ACHN (cell line): ENCODE data around the gene ODC1.
"Not testable (repeated sequence)": the region's sequence is repeated elsewhere in the genome, so short reads cannot be mapped to it uniquely, and the experiment has no call there.

Experiments used
- DNase-seq: peaks from one replicate; pipeline ENCODE4 v3.0.0-alpha.2; 2015
- in situ Hi-C: cut with HindIII; loops from 2 replicates; pipeline ENCODE4 v1.10.0; 2017; ENCODE audit warnings: low sequenced_read_pairs, low pct_ligation_motif_present, low pct_unique_long_range_greater_than_20kb

Gene ODC1

GRCh38 chr2:10442469-10443126, 5.5 kb downstream of the ODC1 start:
- not testable (repeated sequence) for DNase-seq
- in situ Hi-C loops, result loop anchor here (10.0 to 25.0 kb wide), 2 partner anchors 222 to 330 kb away; partner anchors contain the start of gene RRM2

- DNase-seq, result no peak
- in situ Hi-C loops, result loop anchor here (10.0 to 25.0 kb wide), 2 partner anchors 223 to 330 kb away; partner anchors contain the start of gene RRM2
Observed at GRCh38 chr2:10441948-10442347, 6.2 kb downstream of the ODC1 start.

GRCh38 chr2:10440736-10441135, 7.4 kb downstream of the ODC1 start:
- DNase-seq, result no peak
- in situ Hi-C loops, result loop anchor here (10.0 to 25.0 kb wide), 2 partner anchors 224 to 328 kb away; partner anchors contain the start of gene RRM2

- DNase-seq, result no peak
- in situ Hi-C loops, result loop anchor here (10.0 to 25.0 kb wide), 2 partner anchors 225 to 328 kb away; partner anchors contain the start of gene RRM2
Observed at GRCh38 chr2:10439971-10440370, 8.2 kb downstream of the ODC1 start.

GRCh38 chr2:10439185-10439879, 8.8 kb downstream of the ODC1 start:
- no peak for DNase-seq
- in situ Hi-C loops, result loop anchor here (25.0 kb wide), 1 partner anchor 327 kb away; the partner anchor contains the start of gene RRM2

- DNase-seq, result no peak
- in situ Hi-C loops, result loop anchor here (25.0 kb wide), 1 partner anchor 326 kb away; the partner anchor contains the start of gene RRM2
Observed at GRCh38 chr2:10438688-10439087, 9.4 kb downstream of the ODC1 start.

- in situ Hi-C loops, result loop anchor here (25.0 kb wide), 1 partner anchor 326 kb away; the partner anchor contains the start of gene RRM2
- no peak for DNase-seq
Observed at GRCh38 chr2:10437806-10438205, 10.3 kb downstream of the ODC1 start.

GRCh38 chr2:10436583-10437110, 11.5 kb downstream of the ODC1 start:
- DNase-seq, result no peak
- in situ Hi-C loops, result loop anchor here (25.0 kb wide), 1 partner anchor 324 kb away; the partner anchor contains the start of gene RRM2

- no peak for DNase-seq
- in situ Hi-C loops, result loop anchor here (25.0 kb wide), 1 partner anchor 324 kb away; the partner anchor contains the start of gene RRM2
Observed at GRCh38 chr2:10435820-10436204, 12.3 kb downstream of the ODC1 start.

GRCh38 chr2:10434886-10435819, 13.0 kb downstream of the ODC1 start:
- in situ Hi-C loops, result loop anchor here (25.0 kb wide), 1 partner anchor 323 kb away; the partner anchor contains the start of gene RRM2
- peak; percentile 68 for DNase-seq

GRCh38 chr2:10433947-10434885, 13.9 kb downstream of the ODC1 start:
- DNase-seq, result no peak
- in situ Hi-C loops, result loop anchor here (25.0 kb wide), 1 partner anchor 322 kb away; the partner anchor contains the start of gene RRM2

GRCh38 chr2:10433264-10433946, 14.7 kb downstream of the ODC1 start:
- no peak for DNase-seq
- in situ Hi-C loops, result loop anchor here (25.0 kb wide), 1 partner anchor 321 kb away; the partner anchor contains the start of gene RRM2

GRCh38 chr2:10432311-10433181, 15.6 kb downstream of the ODC1 start:
- DNase-seq, result no peak
- in situ Hi-C loops, result loop anchor here (25.0 kb wide), 1 partner anchor 320 kb away; the partner anchor contains the start of gene RRM2

- in situ Hi-C loops, result loop anchor here (25.0 kb wide), 1 partner anchor 319 kb away; the partner anchor contains the start of gene RRM2
- no peak for DNase-seq
Observed at GRCh38 chr2:10431797-10432196, 16.3 kb downstream of the ODC1 start.

- in situ Hi-C loops, result loop anchor here (25.0 kb wide), 1 partner anchor 319 kb away; the partner anchor contains the start of gene RRM2
- no peak for DNase-seq
Observed at GRCh38 chr2:10430886-10431622, 17.1 kb downstream of the ODC1 start.
